Occipital lobe (tissue), 2 donors: ENCODE data around the gene BRPF1. TPM values are rescaled to one million over a fixed set of nuclear protein-coding genes. Genes with fewer than 3 reads are reported as not detected.
"Not testable (repeated sequence)": the region's sequence is repeated elsewhere in the genome, so short reads cannot be mapped to it uniquely, and the experiment has no call there.

ENCODE experiments used
- DNase-seq: peaks from one replicate; lab custom pipeline; 2025; lab: John Stamatoyannopoulos, UW
- total RNA-seq: library from RNA; depleted of rRNA; stranded (reverse); fragments of >200 nt; gene quantifications from one replicate; pipeline ENCODE4 v1.2.3, GENCODE V29; 2014

BRPF1 gene
- total RNA-seq, 1 donor from 2014 or later, result 16.8 TPM

DNA sequence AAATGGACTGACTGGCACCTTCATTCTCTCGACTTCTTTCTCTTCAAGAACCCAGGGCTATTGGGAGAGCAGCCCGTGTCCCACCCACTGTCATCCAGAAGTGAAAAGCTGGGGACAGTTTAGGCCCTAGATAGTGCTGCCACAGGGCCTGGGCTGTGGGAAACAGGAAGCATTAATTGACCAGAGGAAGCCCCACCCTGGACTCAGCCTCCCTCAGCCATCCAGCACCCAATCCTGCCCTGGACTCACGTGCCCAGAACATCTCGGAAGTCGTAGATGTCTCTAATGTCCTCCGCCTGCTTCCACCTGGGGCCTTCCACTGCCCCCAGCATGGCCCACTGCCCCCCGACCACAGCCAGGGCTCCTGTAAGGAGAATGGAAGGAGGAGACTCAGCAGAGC lies 35.9 kb downstream of the BRPF1 start:
- no peak for DNase-seq

DNA sequence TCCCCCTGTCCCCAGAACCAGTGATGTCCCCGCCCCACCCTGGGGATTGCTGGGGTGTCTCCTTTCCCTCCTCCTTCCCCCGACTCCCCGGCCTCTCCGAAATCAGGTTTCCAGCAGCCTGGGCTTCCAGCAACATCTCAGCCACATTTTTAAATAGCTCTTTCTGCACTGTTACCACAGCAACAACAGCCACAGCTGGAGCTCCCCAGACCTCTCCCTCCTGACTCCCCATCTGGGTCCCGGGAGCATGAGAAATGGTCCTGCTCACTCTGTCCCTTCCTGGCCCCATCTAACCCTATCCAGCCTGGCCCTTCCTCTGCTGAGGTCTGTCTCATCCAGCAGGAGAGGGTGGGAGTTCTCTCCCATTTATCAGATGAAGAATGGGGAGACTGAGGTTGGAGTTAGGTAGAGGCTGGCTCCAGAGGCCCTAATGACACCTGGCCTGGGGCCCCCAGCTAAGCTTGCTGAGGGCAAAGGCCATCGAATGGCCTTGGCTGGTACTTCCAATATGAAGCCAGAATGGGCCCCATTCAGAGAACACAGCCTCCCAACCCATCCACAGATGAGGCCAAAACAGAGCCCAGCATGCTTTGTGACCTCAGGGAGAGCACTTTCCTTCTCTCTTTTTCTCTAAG lies 36.7 kb downstream of the BRPF1 start:
- DNase-seq, result no peak

GRCh38 chr3:9769012-9769411 lies 37.5 kb downstream of the BRPF1 start:
- DNase-seq, result no peak

DNA sequence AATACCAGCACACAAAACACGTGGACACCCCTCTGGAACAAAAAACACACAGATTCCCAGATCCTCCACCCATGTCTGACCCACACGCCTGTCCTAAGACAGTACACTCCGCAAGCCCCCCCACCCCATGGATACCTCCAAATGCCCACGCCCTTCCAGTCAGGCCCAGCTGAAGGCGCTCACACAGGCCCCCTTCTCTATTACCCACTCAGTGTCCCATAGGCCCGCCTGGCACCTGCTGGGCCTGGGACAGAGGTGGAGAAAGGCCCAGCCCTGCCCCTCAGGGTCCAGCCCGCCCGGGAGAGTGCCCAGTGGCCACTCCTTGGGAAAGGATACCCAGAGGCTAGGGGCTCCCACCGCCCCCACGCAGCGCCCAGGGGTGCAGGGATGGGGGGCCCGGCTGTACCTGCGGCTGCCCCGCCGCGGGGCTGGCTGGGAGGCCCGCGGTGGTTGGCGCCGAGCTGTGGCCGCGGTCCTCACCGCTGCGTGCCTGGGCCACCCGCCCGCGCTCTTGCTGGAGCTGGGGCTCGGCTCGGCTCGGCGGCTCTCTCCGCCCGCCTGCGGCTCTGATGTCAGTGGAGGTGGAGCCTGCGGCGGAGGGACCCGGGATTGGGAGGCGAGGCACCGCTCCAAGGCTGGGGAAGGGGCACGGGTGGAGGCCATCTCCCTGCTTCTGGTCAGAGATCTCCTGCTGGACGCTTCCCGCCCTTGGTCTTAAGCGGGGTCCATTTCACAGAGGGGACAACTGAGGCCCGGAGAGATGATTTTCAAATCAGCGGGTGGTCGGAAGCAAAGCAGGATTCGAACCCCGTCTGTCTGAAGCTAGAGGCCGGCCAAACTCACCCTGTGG lies 38.1 kb downstream of the BRPF1 start, which contains the start of gene CAMK1:
Gene CAMK1, minus strand, starts transcription at position 522 of the 850 bp plus-strand sequence. CDS start 2,198 bp downstream, outside the sequence.
- DNase-seq, result peak; percentile 70

DNA sequence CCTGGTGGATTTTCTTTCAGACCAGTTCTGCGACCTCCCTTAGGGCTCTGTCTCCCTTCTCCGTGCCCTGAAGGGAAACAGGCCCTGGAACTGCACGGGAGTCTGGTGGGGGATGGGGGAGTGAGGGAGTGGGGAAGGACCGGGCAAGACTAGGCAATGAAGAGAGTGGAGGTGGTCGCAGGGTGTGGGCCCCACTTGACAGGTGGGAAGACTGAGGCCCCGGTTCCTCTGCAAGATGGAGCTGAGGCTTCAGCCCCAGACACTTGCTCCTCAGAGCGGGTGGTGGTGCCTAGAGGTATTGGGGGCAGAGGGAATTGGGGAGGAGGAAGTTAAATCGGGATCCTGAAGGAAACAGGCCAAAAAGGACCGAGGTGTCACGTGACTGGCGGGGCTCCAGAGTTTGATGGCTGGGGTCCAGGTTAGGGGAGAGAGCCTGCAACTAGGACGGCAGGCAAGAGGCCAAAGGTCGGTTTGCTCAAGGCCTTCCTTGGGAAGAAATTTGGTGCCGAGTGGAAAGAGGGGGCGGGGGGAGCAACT lies 38.8 kb downstream of the BRPF1 start:
- no peak for DNase-seq

- DNase-seq, result not testable (repeated sequence)
Measured at GRCh38 chr3:9771007-9771406, 39.5 kb downstream of the BRPF1 start.

- DNase-seq, result no peak
Measured at GRCh38 chr3:9776896-9777693, 45.6 kb downstream of the BRPF1 start.

GRCh38 chr3:9777694-9778021 lies 46.1 kb downstream of the BRPF1 start:
- peak; percentile 32 for DNase-seq

GRCh38 chr3:9778143-9779074 lies 46.9 kb downstream of the BRPF1 start:
- peak; percentile 62 for DNase-seq

DNA sequence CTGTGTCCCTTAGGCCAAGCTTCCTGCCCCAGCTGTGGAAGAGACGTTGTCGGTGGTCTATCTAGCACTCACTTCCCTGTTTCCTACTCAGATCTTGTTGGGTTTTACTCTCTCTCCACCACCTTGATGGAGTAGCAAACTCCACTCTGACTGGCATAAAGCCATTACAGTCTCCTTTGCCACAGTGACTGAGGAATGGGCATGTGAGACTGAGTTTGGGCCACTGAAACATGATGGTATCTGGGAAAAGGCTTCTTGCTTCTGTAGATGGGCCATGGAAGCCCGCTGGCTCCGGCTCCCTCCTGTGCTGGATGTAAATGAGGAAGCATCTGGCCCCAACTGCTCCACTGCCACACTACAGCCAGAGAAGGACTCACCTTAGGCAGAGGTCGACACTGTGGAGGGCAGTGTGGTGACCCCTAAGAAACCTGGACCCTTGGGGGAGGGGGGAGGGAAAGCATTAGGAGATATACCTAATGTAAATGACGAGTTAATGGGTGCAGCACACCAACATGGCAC lies 47.6 kb downstream of the BRPF1 start:
- DNase-seq, result no peak

DNA sequence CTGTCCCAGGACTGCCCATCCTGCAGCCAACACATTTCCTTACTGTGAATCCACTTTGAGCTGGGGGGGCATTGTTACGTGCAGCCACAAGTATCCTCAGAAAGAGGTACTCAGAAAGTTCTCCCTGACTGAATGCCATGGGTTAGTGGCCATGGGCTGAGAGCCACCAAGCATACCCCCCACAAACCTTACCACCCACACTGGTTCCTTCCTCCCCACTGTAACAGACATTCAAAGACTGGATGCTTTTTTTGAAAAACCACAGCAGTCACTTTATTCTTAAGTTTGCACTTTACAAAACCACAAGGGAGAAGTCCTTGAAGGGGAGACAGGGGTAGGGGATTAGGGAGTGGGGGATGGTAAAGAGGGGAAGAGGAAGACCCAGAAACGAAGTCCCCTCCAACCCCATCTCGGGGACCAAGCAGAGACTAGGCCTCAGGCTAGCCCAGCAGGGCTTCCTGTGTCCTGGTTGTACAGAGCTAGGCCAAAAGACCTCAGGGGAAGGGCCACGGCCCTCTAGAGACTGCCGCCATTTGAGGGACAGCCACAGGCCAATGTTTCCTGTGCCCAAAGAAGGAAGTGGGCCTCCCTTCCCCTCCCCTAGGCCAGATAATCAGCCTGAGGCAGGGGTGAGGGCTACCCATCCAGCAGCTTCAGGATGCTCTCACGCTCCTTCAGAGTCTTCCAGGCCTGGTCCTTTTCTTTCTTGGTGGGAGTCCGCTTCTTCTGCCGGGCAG lies 48.4 kb downstream of the BRPF1 start:
- DNase-seq, result no peak

GRCh38 chr3:9780458-9780812 lies 48.9 kb downstream of the BRPF1 start:
- DNase-seq, result no peak

GRCh38 chr3:9780910-9781309 lies 49.4 kb downstream of the BRPF1 start:
- no peak for DNase-seq

GRCh38 chr3:9781551-9781950 lies 50.0 kb downstream of the BRPF1 start:
- no peak for DNase-seq

- DNase-seq, result no peak
Measured at GRCh38 chr3:9781978-9782603, 50.6 kb downstream of the BRPF1 start.

GRCh38 chr3:9782770-9783169 lies 51.2 kb downstream of the BRPF1 start:
- no peak for DNase-seq

DNA sequence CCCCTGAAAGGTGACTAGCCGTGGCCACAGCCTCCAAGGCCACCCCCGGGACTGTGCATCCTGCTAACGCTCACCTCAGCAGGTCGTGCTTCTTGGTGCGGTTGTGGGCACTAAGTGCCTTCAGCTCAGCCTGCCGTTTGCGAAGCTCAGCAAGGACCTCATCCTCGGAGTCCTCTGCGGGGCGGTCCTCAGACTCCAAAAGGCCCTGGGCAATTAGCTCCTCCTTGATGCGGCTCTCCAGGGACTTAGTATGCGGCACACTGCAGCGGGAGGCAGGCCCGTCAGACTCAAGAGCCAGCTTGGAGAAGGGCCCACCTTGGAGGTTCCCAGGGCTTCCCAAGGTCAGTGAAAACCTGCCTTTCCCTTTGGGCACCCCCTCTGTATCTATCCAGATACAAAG lies 52.4 kb downstream of the BRPF1 start:
- DNase-seq, result no peak

- DNase-seq, result no peak
Measured at GRCh38 chr3:9784965-9785364, 53.4 kb downstream of the BRPF1 start.

- no peak for DNase-seq
Measured at GRCh38 chr3:9785602-9786001, 54.1 kb downstream of the BRPF1 start.
